SU-DHL-6 (cell line): ENCODE data around the gene TPO.
"Not testable (repeated sequence)": the region's sequence is repeated elsewhere in the genome, so short reads cannot be mapped to it uniquely, and the experiment has no call there.

Experiments used
- H2AFZ ChIP-seq: fragments of 200-600 bp; sonication (generic); 2 replicates; pipeline ENCODE4 v1.6.1; 2014; ENCODE audit warnings: low read depth, mild to moderate bottlenecking, moderate library complexity, mixed read lengths, antibody characterized with exemption, low read length; ENCODE audit not compliant: severe bottlenecking
- H3F3A ChIP-seq: fragments of 200-600 bp; shearing (Covaris generic); 2 replicates; pipeline ENCODE4 v1.6.0; 2016; ENCODE audit warnings: antibody characterized with exemption, mild to moderate bottlenecking; ENCODE audit not compliant: insufficient read depth
- H3K27ac ChIP-seq: fragments of 200-600 bp; sonication (generic); 2 replicates; pipeline ENCODE4 v1.5.1; 2016; ENCODE audit warnings: low read depth, mild to moderate bottlenecking, low read length, moderate library complexity, mixed read lengths
- H3K27me3 ChIP-seq: fragments of 200-600 bp; sonication (generic), shearing (Covaris generic); 2 replicates; pipeline ENCODE4 v1.6.0; 2014; ENCODE audit warnings: mild to moderate bottlenecking, low read length
- H3K36me3 ChIP-seq: fragments of 200-600 bp; sonication (generic); 2 replicates; pipeline ENCODE4 v1.6.1; 2014; ENCODE audit warnings: mild to moderate bottlenecking, low read length, mixed read lengths
- H3K4me2 ChIP-seq: fragments of 300-600, 200-600 bp; shearing (Covaris generic), sonication (generic); 2 replicates; pipeline ENCODE4 v1.6.0; 2014; ENCODE audit warnings: low read length, low read depth, mild to moderate bottlenecking; ENCODE audit not compliant: poor library complexity, severe bottlenecking
- H3K4me3 ChIP-seq: fragments of 200-600 bp; sonication (generic); 2 replicates; pipeline ENCODE4 v1.5.1; 2014; ENCODE audit warnings: antibody characterized with exemption, low read length, mild to moderate bottlenecking, mixed read lengths; ENCODE audit not compliant: insufficient read depth, poor library complexity, severe bottlenecking
- H3K79me2 ChIP-seq: fragments of 200-600 bp; sonication (generic); 2 replicates; pipeline ENCODE4 v1.6.1; 2014; ENCODE audit warnings: mild to moderate bottlenecking, low read length, moderate library complexity; ENCODE audit not compliant: insufficient read depth
- H3K9ac ChIP-seq: fragments of 200-600 bp; sonication (generic); 2 replicates; pipeline ENCODE4 v1.7.0; 2014; ENCODE audit warnings: mild to moderate bottlenecking, low read length
- H3K9me2 ChIP-seq: fragments of 200-600 bp; sonication (generic); replicated peaks from 2 replicates; pipeline ENCODE4 v1.6.1; 2014; ENCODE audit warnings: low read length; ENCODE audit not compliant: insufficient read depth
- H3K9me3 ChIP-seq: fragments of 200-600 bp; sonication (generic); 2 replicates; pipeline ENCODE4 v1.6.1; 2014; ENCODE audit warnings: low read length, mixed read lengths; ENCODE audit not compliant: insufficient read depth
- H4K20me1 ChIP-seq: fragments of 200-600 bp; sonication (generic); 2 replicates; pipeline ENCODE4 v1.6.1; 2014; ENCODE audit warnings: low read depth, mild to moderate bottlenecking, antibody characterized with exemption, low read length, moderate library complexity, mixed read lengths
- EZH2phosphoT487 ChIP-seq: fragments of 200-600 bp; sonication (generic), shearing (Covaris generic); conservative IDR thresholded peaks from 2 replicates; pipeline ENCODE4 v1.6.1; 2018; ENCODE audit warnings: mild to moderate bottlenecking, antibody characterized with exemption, low read length, moderate library complexity, mixed read lengths
- TF ChIP-seq, protein P1 (sequence below): fragments of 200-600 bp; sonication (generic); IDR thresholded peaks from one replicate; pipeline ENCODE4 v1.5.1; 2017; ENCODE audit warnings: antibody characterized with exemption, mild to moderate bottlenecking, low read length, moderate library complexity; ENCODE audit not compliant: insufficient read depth, poor library complexity, severe bottlenecking

The TPO gene

DNA sequence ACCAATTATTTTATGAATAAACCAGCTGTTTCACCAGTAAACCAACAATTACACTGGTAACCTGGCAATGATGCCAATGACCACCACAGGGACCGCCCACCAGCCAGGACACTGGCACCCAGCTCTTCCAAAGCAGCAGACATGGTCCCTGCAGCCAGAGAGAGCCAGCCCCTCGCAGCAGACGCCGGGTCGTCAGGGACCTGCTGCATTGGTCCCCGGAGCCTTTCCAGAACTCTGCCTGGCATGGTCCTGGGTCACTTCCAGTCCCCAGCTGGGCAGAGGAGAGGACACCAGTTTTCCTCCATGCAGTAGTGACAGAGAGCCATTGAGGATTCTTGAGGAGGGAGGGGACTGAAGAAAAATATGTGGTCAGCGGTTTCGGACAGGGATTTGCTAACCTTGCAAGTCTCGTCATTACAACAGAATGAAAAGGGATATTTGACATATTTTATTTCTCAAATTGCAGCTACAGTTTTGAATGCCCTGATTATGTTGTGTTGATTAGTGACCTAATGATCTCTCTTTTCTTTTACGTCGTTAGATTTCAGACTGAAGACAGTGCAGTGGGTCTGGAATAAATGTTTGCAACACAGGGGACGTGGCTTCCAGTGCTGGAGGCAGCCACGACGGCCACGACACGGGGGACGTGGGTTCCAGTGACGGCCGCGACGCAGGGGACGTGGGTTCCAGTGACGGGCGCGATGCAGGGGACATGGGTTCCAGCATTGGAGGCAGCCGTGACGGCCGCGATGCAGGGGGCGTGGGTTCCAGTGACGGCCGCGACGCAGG is 154.5 kb downstream of the TPO start:
- H3K9me2 ChIP-seq: no peaks in the 10 kb centered on the region
- no peak overlapping the region for H3K9ac ChIP-seq
- no peaks in the 10 kb centered on the region for H3F3A ChIP-seq
- H2AFZ ChIP-seq: no peak overlapping the region
- no peaks in the 10 kb centered on the region for H3K79me2 ChIP-seq
- H3K27me3 ChIP-seq: no peaks in the 10 kb centered on the region
- no peak overlapping the region for H3K4me3 ChIP-seq
- H3K9me3 ChIP-seq: no peaks in the 10 kb centered on the region; the same call in 1 of the 2 replicates
- TF ChIP-seq EZH2phosphoT487: no peak
- TF ChIP-seq, protein P1, sequence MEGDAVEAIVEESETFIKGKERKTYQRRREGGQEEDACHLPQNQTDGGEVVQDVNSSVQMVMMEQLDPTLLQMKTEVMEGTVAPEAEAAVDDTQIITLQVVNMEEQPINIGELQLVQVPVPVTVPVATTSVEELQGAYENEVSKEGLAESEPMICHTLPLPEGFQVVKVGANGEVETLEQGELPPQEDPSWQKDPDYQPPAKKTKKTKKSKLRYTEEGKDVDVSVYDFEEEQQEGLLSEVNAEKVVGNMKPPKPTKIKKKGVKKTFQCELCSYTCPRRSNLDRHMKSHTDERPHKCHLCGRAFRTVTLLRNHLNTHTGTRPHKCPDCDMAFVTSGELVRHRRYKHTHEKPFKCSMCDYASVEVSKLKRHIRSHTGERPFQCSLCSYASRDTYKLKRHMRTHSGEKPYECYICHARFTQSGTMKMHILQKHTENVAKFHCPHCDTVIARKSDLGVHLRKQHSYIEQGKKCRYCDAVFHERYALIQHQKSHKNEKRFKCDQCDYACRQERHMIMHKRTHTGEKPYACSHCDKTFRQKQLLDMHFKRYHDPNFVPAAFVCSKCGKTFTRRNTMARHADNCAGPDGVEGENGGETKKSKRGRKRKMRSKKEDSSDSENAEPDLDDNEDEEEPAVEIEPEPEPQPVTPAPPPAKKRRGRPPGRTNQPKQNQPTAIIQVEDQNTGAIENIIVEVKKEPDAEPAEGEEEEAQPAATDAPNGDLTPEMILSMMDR: no peak
- H4K20me1 ChIP-seq: no peaks in the 10 kb centered on the region
- H3K4me2 ChIP-seq: no peak overlapping the region
- H3K36me3 ChIP-seq: no peaks in the 10 kb centered on the region
- no peak overlapping the region for H3K27ac ChIP-seq

DNA sequence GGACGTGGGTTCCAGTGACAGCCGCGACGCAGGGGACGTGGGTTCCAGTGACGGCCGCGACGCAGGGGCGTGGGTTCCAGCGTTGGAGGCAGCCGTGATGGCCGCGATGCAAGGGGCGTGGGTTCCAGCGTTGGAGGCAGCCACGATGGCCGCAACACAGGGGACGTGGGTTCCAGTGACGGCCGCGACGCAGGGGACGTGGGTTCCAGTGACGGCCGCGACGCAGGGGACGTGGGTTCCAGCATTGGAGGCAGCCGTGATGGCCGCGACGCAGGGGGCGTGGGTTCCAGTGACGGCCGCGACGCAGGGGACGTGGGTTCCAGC is 155.0 kb downstream of the TPO start:
- H3K4me3 ChIP-seq, H3K27ac ChIP-seq, H3F3A ChIP-seq, H3K9me3 ChIP-seq, H3K9me2 ChIP-seq, H3K36me3 ChIP-seq, H4K20me1 ChIP-seq, H3K4me2 ChIP-seq, H2AFZ ChIP-seq, H3K9ac ChIP-seq, H3K27me3 ChIP-seq, H3K79me2 ChIP-seq: not testable (repeated sequence)

DNA sequence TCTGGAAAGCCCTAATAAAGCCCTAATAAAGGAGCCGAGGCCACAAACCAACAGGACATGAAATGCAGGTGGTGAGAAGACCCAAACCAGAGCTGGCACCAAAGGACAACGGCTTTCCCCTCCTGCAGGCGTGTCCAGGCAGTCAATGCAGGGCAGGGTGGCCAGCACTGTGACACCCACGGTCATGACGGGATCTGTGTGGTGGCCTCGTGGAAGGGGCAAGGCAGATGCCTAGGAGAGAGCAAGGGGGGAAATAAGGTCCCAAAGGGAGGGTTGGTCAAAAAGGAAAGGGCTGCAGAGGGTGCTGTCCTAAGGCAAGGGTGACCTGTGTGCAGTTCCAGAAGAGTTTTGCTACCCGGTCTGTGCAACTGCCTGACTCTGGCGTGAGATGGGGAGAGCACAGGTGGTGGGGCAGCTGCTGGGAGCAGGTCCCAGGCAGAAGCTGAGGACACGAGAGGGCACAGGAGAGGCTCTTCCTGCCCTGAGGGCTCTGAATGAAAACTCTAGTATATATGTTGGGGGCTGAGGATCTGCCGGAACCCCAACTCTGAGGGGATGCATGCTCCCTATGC is 156.7 kb downstream of the TPO start:
- H3K9me3 ChIP-seq: no peaks in the 10 kb centered on the region; the same call in 1 of the 2 replicates
- TF ChIP-seq, protein P1: no peak
- no peak for TF ChIP-seq EZH2phosphoT487

More for the DNA sequence above, 156.7 kb downstream of the TPO start:
- Histone ChIP-seq H4K20me1 (no peaks in the 10 kb centered on the region), H3K4me2 (no peak overlapping the region), H3F3A (no peaks in the 10 kb centered on the region), H3K9me2 (no peaks in the 10 kb centered on the region), H3K4me3 (no peak overlapping the region), H3K79me2 (no peaks in the 10 kb centered on the region), H3K9ac (no peak overlapping the region), H2AFZ (no peak overlapping the region), H3K27me3 (no peaks in the 10 kb centered on the region), H3K27ac (no peak overlapping the region), H3K36me3 (no peaks in the 10 kb centered on the region)
